Mesothelial cell of epicardium (in vitro differentiated cells): Measurements from ENCODE around the gene RAB11B. TPM values are rescaled to one million over a fixed set of nuclear protein-coding genes. Genes with fewer than 3 reads are reported as not detected.
A peak's percentile ranks its signal among the peaks of the same experiment; 100 is the strongest.
"Not testable (repeated sequence)": the region's sequence is repeated elsewhere in the genome, so short reads cannot be mapped to it uniquely, and the experiment has no call there.

Experiments used
- DNase-seq, 2 experiments: peaks; one replicate each; pipeline ENCODE4 v3.0.0; 2021; ENCODE audit warnings: low spot score in 2 of 2; ENCODE audit not compliant: unreplicated experiment in 2 of 2
- H3K27ac Mint-ChIP-seq: 2 replicates; pipeline ENCODE4 v1.8.0; 2021; ENCODE audit warnings: mixed read lengths
- H3K27me3 Mint-ChIP-seq: 2 replicates; pipeline ENCODE4 v1.8.0; 2021; ENCODE audit warnings: low read depth, mixed read lengths
- H3K36me3 Mint-ChIP-seq: 2 replicates; pipeline ENCODE4 v1.8.0; 2021; ENCODE audit warnings: mixed read lengths
- H3K4me1 Mint-ChIP-seq: 2 replicates; pipeline ENCODE4 v1.8.0; 2021; ENCODE audit warnings: mixed read lengths
- H3K4me3 Mint-ChIP-seq: 2 replicates; pipeline ENCODE4 v1.8.0; 2021; ENCODE audit warnings: mild to moderate bottlenecking, moderate library complexity, mixed read lengths
- H3K9me3 Mint-ChIP-seq: 2 replicates; pipeline ENCODE4 v1.8.0; 2021; ENCODE audit warnings: mixed read lengths
- CTCF ChIP-seq: fragments of 200-600 bp; sonication (generic); IDR thresholded peaks from one replicate; pipeline ENCODE4 v1.5.0; 2021; ENCODE audit warnings: antibody characterized with exemption; ENCODE audit not compliant: unreplicated experiment
- total RNA-seq: library from RNA; stranded (reverse); gene quantifications from 3 replicates; pipeline ENCODE4 v1.2.1, GENCODE V29; 2021

Gene RAB11B
- total RNA-seq, 1 donor from 2014 or later: 151 TPM

- not testable (repeated sequence) for H3K27me3 Mint-ChIP-seq, DNase-seq, H3K4me3 Mint-ChIP-seq, H3K9me3 Mint-ChIP-seq
- H3K27ac Mint-ChIP-seq: peak overlapping the region; percentile 54
- H3K36me3 Mint-ChIP-seq: peaks cover 11% of the 10 kb centered on the region
- H3K4me1 Mint-ChIP-seq: peaks cover 20% of the 10 kb centered on the region
Measured at GRCh38 chr19:8385103-8385502, 5.1 kb upstream of the RAB11B start.

- Mint-ChIP-seq H3K27ac (peak overlapping the region; percentile 54), H3K4me1 (peaks cover 20% of the 10 kb centered on the region)
- DNase-seq, H3K4me3 Mint-ChIP-seq, H3K9me3 Mint-ChIP-seq, H3K36me3 Mint-ChIP-seq, H3K27me3 Mint-ChIP-seq: not testable (repeated sequence)
Measured at GRCh38 chr19:8385566-8385965, 4.6 kb upstream of the RAB11B start.

- not testable (repeated sequence) for H3K36me3 Mint-ChIP-seq, H3K27me3 Mint-ChIP-seq, H3K4me3 Mint-ChIP-seq, H3K9me3 Mint-ChIP-seq, DNase-seq
- peaks cover 23% of the 10 kb centered on the region for H3K4me1 Mint-ChIP-seq
- H3K27ac Mint-ChIP-seq: peak overlapping the region; percentile 64
Measured at GRCh38 chr19:8386419-8386818, 3.7 kb upstream of the RAB11B start.

GRCh38 chr19:8386990-8387389 is 3.2 kb upstream of the RAB11B start:
- TF ChIP-seq CTCF: no peak
- peaks cover 8% of the 10 kb centered on the region for H3K36me3 Mint-ChIP-seq
- H3K9me3 Mint-ChIP-seq: no peaks in the 10 kb centered on the region
- no peak for DNase-seq
- peaks cover 26% of the 10 kb centered on the region for H3K4me1 Mint-ChIP-seq
- H3K27ac Mint-ChIP-seq: peak overlapping the region; percentile 64
- H3K4me3 Mint-ChIP-seq: no peak overlapping the region
- H3K27me3 Mint-ChIP-seq: no peaks in the 10 kb centered on the region

GRCh38 chr19:8387688-8388611 is 2.2 kb upstream of the RAB11B start:
- Mint-ChIP-seq H3K4me1 (peaks cover 31% of the 10 kb centered on the region), H3K27me3 (no peaks in the 10 kb centered on the region), H3K9me3 (no peaks in the 10 kb centered on the region), H3K4me3 (no peak overlapping the region), H3K36me3 (peaks cover 8% of the 10 kb centered on the region), H3K27ac (peak overlapping the region; percentile 74)
- no peak for DNase-seq
- TF ChIP-seq CTCF: no peak

GRCh38 chr19:8388612-8388958 is 1.6 kb upstream of the RAB11B start:
- no peak for DNase-seq
- Mint-ChIP-seq H3K4me3 (no peak overlapping the region), H3K27ac (peak overlapping the region; percentile 16), H3K27me3 (no peaks in the 10 kb centered on the region), H3K36me3 (peaks cover 8% of the 10 kb centered on the region), H3K4me1 (peaks cover 32% of the 10 kb centered on the region), H3K9me3 (no peaks in the 10 kb centered on the region)
- TF ChIP-seq CTCF: no peak

- no peaks in the 10 kb centered on the region for H3K9me3 Mint-ChIP-seq
- peak overlapping the region; percentile 72 for H3K27ac Mint-ChIP-seq
- H3K36me3 Mint-ChIP-seq: peaks cover 8% of the 10 kb centered on the region
- peak; percentile 94 to 98 for DNase-seq
- peak overlapping the region; percentile 65 for H3K4me3 Mint-ChIP-seq
- H3K27me3 Mint-ChIP-seq: no peaks in the 10 kb centered on the region
- TF ChIP-seq CTCF: no peak
- peaks cover 18% of the 10 kb centered on the region for H3K4me1 Mint-ChIP-seq
Measured at GRCh38 chr19:8390617-8390981, 439 bp downstream of the RAB11B start.
